Stomach (tissue), 9 donors: ENCODE measurements around the gene PTCH2. TPM values are rescaled to one million over a fixed set of nuclear protein-coding genes. Genes with fewer than 3 reads are reported as not detected.

Experiments used
- DNase-seq, 2 donors: peaks; one replicate each; pipeline versions ENCODE4 v3.0.0 to v3.0.0-alpha.2; 2013 to 2019
- H3K27ac ChIP-seq, 5 donors: fragments of 200-600 bp in 4 of 5; sonication (generic) in 4 of 5; one replicate each; pipeline ENCODE4 v1.5.1; 2013 to 2019; ENCODE audit warnings: mild to moderate bottlenecking in 1 of 5, moderate library complexity in 1 of 5
- H3K27me3 ChIP-seq, 3 donors: fragments of 200-600 bp; sonication (generic); one replicate each; pipeline ENCODE4 v1.5.1; 2017 to 2019; ENCODE audit warnings: mixed run types in 1 of 3
- H3K36me3 ChIP-seq, 4 donors: fragments of 200-600 bp; sonication (generic); 1 replicate in 3 of 4; 2 replicates in 1 of 4; pipeline ENCODE4 v1.5.1; 2016 to 2019
- H3K4me1 ChIP-seq, 4 donors: fragments of 200-600 bp; sonication (generic); one replicate each; pipeline ENCODE4 v1.5.1; 2016 to 2019
- H3K4me3 ChIP-seq, 4 donors: fragments of 200-600 bp; sonication (generic) in 3 of 4; one replicate each; pipeline ENCODE4 v1.5.1; 2016 to 2019; ENCODE audit warnings: mild to moderate bottlenecking in 1 of 4
- H3K9me3 ChIP-seq, 4 donors: fragments of 200-600 bp; sonication (generic); one replicate each; pipeline ENCODE4 v1.5.1; 2016 to 2019
- CTCF ChIP-seq, 7 experiments: fragments of 450-650 bp in 4 of 7; fragments of 200-600 bp in 3 of 7; sonication (generic) in 3 of 7; IDR thresholded peaks; one replicate each; pipeline ENCODE4 v1.5.1; 2016 to 2019; ENCODE audit warnings: antibody characterized with exemption in 7 of 7, control low read depth in 2 of 7, mild to moderate bottlenecking in 1 of 7
- EP300 ChIP-seq: sonication (generic); formaldehyde crosslinking; IDR thresholded peaks from one replicate; pipeline ENCODE4 v1.6.1; 2017; ENCODE audit warnings: antibody characterized with exemption
- POLR2A ChIP-seq, 4 donors: fragments of 450-650 bp; IDR thresholded peaks; one replicate each; pipeline ENCODE4 v1.6.1; 2016; ENCODE audit warnings: antibody characterized with exemption in 4 of 4, control low read depth in 2 of 4, mild to moderate bottlenecking in 1 of 4, moderate library complexity in 1 of 4
- POLR2AphosphoS5 ChIP-seq, 3 donors: sonication (generic); formaldehyde crosslinking; IDR thresholded peaks; one replicate each; pipeline ENCODE4 v1.6.1; 2016; ENCODE audit warnings: antibody characterized with exemption in 3 of 3
- WGBS, 5 donors: extraction: QIAGEN DNeasy Blood & Tissue Kit in 3 of 5; methylation state at CpG; one replicate each; pipeline versions ENCODE4 v1.1.5 to v1.1.7; 2013 to 2018; 5-methylcytosine and 5-hydroxymethylcytosine counted together
- intact Hi-C: fragments of 100-400 bp; cut with DNase I; formaldehyde crosslinking; loops from one replicate; pipeline ENCODE4 v1.15.1; 2023; ENCODE audit warnings: low total_unique reads
- polyA plus RNA-seq, 3 donors: library from polyadenylated mRNA; stranded (reverse); fragments of 200-250 nt; gene quantifications; one replicate each; pipeline ENCODE4 v1.2.3, GENCODE V29; 2013
- total RNA-seq, 5 donors: library from RNA; depleted of rRNA; stranded (reverse); fragments of >200 nt; gene quantifications; one replicate each; pipeline versions ENCODE4 v1.1.0 to v1.2.3, GENCODE V29; 2014 to 2016
- donor health status: healthy with polysubstance abuse.
- donor health status: Bipolar disorder and iron deficiency.
- donor health status: healthy.

Gene PTCH2
- total and polyA plus RNA-seq, 8 donors: under 0.01 to 2.3 (median 0.40) TPM; not detected in 2

DNA sequence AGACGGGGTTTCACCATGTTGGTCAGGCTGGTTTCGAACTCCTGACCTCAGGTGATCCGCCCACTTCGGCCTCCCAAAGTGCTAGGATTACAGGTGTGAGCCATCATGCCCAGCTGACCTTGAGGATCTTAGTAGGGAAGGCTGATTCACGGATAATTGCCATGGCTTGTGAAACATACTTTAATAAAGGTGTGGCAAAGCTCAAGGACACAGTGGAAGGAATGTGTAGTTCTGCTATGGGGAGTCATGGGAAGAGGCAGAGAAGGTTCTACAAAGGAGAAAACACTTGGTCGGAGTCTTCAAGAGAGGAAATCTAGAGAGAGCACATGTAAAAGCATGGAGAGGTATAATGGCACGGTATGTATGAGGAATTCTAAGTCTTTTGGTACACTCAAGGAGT lies 12.7 kb upstream of the PTCH2 start:
- Histone ChIP-seq H3K27me3 (no peaks in the 10 kb centered on the region), H3K9me3 (no peaks in the 10 kb centered on the region), H3K4me1 (no peaks in the 10 kb centered on the region), H3K4me3 (no peak overlapping the region), H3K36me3 (peaks cover 0 to 44% (median 29%) of the 10 kb centered on the region in 4 donors), H3K27ac (no peak overlapping the region)
- TF ChIP-seq EP300 (no peak), POLR2AphosphoS5 (IDR thresholded peaks at IDR 0.05) (no peak), POLR2A (IDR thresholded peaks at IDR 0.05) (no peak), CTCF (IDR thresholded peaks at IDR 0.05) (no peak)
- 73 to 91% (median 84%) methylated on average over 7 of the region's 7 CpGs for WGBS, 5 donors
- intact Hi-C loops: no loop called here
- DNase-seq: peak in 1 of 2 donors; percentile 30

GRCh38 chr1:44854970-44855369 lies 11.9 kb upstream of the PTCH2 start:
- Histone ChIP-seq H3K27me3 (no peaks in the 10 kb centered on the region), H3K36me3 (peaks cover 4 to 49% (median 37%) of the 10 kb centered on the region in 4 donors), H3K4me1 (no peaks in the 10 kb centered on the region), H3K9me3 (no peaks in the 10 kb centered on the region), H3K4me3 (no peak overlapping the region), H3K27ac (no peak overlapping the region)
- TF ChIP-seq EP300 (no peak), CTCF (IDR thresholded peaks at IDR 0.05) (no peak), POLR2A (IDR thresholded peaks at IDR 0.05) (no peak), POLR2AphosphoS5 (IDR thresholded peaks at IDR 0.05) (no peak)
- 79 to 94% (median 86%) methylated on average over 1 of the region's 1 CpG for WGBS, 5 donors
- intact Hi-C loops: no loop called here
- DNase-seq: no peak

DNA sequence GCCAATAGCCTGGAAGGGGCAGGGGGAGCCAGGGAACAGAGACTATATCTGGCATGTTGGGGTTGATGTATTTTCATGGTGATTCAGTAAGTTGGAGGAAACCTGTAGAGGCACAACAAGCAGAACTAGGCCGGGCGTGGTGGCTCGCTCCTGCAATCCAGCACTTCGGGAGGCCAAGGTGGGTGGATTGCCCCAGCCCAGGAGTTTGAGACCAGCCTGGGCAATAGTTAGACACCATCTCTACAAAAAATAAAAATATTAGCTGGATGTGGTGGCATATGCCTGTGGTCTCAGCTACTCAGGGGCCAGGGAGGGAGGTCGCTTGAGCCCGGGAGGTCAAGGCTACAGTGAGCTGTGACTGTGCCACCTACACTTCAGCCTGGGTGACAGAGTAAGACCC lies 10.1 kb upstream of the PTCH2 start:
- Histone ChIP-seq H3K9me3 (no peaks in the 10 kb centered on the region), H3K4me3 (no peak overlapping the region), H3K4me1 (no peaks in the 10 kb centered on the region), H3K27ac (no peak overlapping the region), H3K36me3 (peaks cover 6 to 52% (median 36%) of the 10 kb centered on the region in 4 donors), H3K27me3 (no peaks in the 10 kb centered on the region)
- DNase-seq: no peak
- TF ChIP-seq POLR2AphosphoS5 (IDR thresholded peaks at IDR 0.05) (no peak), POLR2A (IDR thresholded peaks at IDR 0.05) (no peak), EP300 (no peak), CTCF (IDR thresholded peaks at IDR 0.05) (no peak)
- intact Hi-C loops: no loop called here
- 89 to 99% (median 99%) methylated on average over 6 of the region's 6 CpGs for WGBS, 5 donors

DNA sequence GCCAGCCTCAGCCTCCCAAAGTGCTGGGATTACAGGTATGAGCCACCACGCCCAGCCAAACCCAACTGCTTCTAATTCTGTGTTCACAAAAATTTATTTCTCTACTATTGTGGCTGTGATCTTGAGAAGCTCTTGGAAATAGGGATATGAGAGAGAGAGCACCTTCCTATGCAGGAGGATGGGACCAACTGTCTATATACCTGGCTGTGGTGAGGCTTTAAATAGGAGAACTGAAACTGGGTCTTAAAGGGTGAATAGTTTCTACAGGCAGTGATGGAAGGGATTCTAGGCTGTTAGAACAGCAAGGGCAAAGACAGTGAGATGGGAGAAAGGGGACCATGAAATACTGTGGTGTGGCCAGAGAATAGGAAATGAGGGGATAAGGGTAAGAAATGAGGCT lies 8.3 kb upstream of the PTCH2 start:
- DNase-seq: no peak
- TF ChIP-seq POLR2A (IDR thresholded peaks at IDR 0.05) (no peak), POLR2AphosphoS5 (IDR thresholded peaks at IDR 0.05) (no peak), EP300 (no peak)
- Histone ChIP-seq H3K4me1 (no peaks in the 10 kb centered on the region), H3K36me3 (peaks cover 6 to 36% (median 26%) of the 10 kb centered on the region in 4 donors), H3K27me3 (no peaks in the 10 kb centered on the region), H3K9me3 (no peaks in the 10 kb centered on the region), H3K4me3 (no peak overlapping the region), H3K27ac (no peak overlapping the region)
- intact Hi-C loops: no loop called here
- WGBS, 5 donors: 90 to 100% (median 94%) methylated on average over 1 of the region's 1 CpG

GRCh38 chr1:44849575-44850132 lies 6.6 kb upstream of the PTCH2 start:
- Histone ChIP-seq H3K36me3 (peaks cover 6 to 21% (median 17%) of the 10 kb centered on the region in 4 donors), H3K9me3 (no peaks in the 10 kb centered on the region), H3K4me1 (no peaks in the 10 kb centered on the region), H3K27me3 (no peaks in the 10 kb centered on the region), H3K4me3 (no peak overlapping the region), H3K27ac (no peak overlapping the region)
- intact Hi-C loops: no loop called here
- no peak for TF ChIP-seq POLR2A (IDR thresholded peaks at IDR 0.05)
- TF ChIP-seq POLR2AphosphoS5 (IDR thresholded peaks at IDR 0.05): no peak
- no peak for TF ChIP-seq CTCF (IDR thresholded peaks at IDR 0.05)
- no peak for TF ChIP-seq EP300
- no peak for DNase-seq
- WGBS, 5 donors: 66 to 88% (median 82%) methylated on average over 2 of the region's 2 CpGs
